Erythroblast (primary cell): ENCODE results near the gene HS6ST1.

Experiments used
- GATA1 ChIP-seq: IDR thresholded peaks from 2 replicates; pipeline ENCODE4 v1.6.1; 2011; ENCODE audit warnings: low read depth, mild to moderate bottlenecking, control low read depth, low read length, moderate library complexity
- POLR2A ChIP-seq: IDR thresholded peaks from 2 replicates; pipeline ENCODE4 v1.6.1; 2011; ENCODE audit warnings: mild to moderate bottlenecking, low read length

GRCh38 chr2:128260239-128261138, 58.2 kb downstream of the HS6ST1 start:
- no peak for TF ChIP-seq POLR2A
- TF ChIP-seq GATA1, result no peak
